GM12878 (cell line): Measurements from ENCODE around the gene SLC28A1. TPM values are rescaled to one million over a fixed set of nuclear protein-coding genes. Genes with fewer than 3 reads are reported as not detected.

Experiments
- ATAC-seq: fragments of 200-7000 bp; cut with Tn5 transposase; 3 replicates; pipeline ENCODE4 v1.9.1; 2020; ENCODE audit warnings: mild to moderate bottlenecking, moderate library complexity
- BruUV-seq: library from RNA; stranded (reverse); fragments of 400-500 nt; replicated peaks from 2 replicates; lab custom pipeline; 2021; lab: Mats Ljungman, UMichigan
- CTCF ChIA-PET: fragments of 300-600 bp; sonication (Branson Sonifier 250); formaldehyde crosslinking; extraction: SDS; loops from one replicate; lab custom pipeline; 2021; ENCODE audit warnings: inconsistent platforms; lab: Yijun Ruan, JAX
- POLR2A ChIA-PET: fragments of 350-600 bp; formaldehyde crosslinking; extraction: SDS; loops from one replicate; lab custom pipeline; 2021; ENCODE audit warnings: inconsistent platforms; lab: Charles Lee
- RAD21 ChIA-PET: fragments of 300-600 bp; sonication (Branson Sonifier 250); formaldehyde crosslinking; loops from one replicate; lab custom pipeline; 2023; ENCODE audit warnings: antibody characterized with exemption; ENCODE audit not compliant: unreplicated experiment; lab: Charles Lee
- SMC1A ChIA-PET: fragments of 300-600 bp; sonication (Branson Sonifier 250); formaldehyde crosslinking; loops from one replicate; lab custom pipeline; 2023; ENCODE audit not compliant: unreplicated experiment, uncharacterized antibody; lab: Charles Lee
- DNase-seq: peaks from one replicate; pipeline ENCODE4 v3.0.0-alpha.2; 2011; ENCODE audit warnings: low read depth, low spot score
- FAIRE-seq: peaks from 3 replicates; lab custom pipeline; 2011; peaks lifted over from hg19 to GRCh38; lab: Jason Lieb, UNC
- H2AFZ ChIP-seq: 2 replicates; pipeline ENCODE4 v1.6.0; 2011; ENCODE audit warnings: low read depth, low read length, control low read depth; ENCODE audit not compliant: control insufficient read depth
- H3K27ac ChIP-seq: 2 replicates; pipeline ENCODE4 v1.5.1; 2011; ENCODE audit warnings: control low read depth; ENCODE audit not compliant: control insufficient read depth, insufficient read depth
- H3K27me3 ChIP-seq, 2 experiments: replicated peaks in 1 of 2; 2 replicates each; pipeline versions ENCODE4 v1.6.0 to v1.6.1; 2011; ENCODE audit warnings: low read length in 1 of 2; ENCODE audit not compliant: control insufficient read depth in 2 of 2, insufficient read depth in 2 of 2
- H3K36me3 ChIP-seq, 2 experiments: 2 replicates each; pipeline ENCODE4 v1.5.1; 2011; ENCODE audit warnings: low read length in 1 of 2; ENCODE audit not compliant: control insufficient read depth in 2 of 2, insufficient read depth in 2 of 2
- H3K4me1 ChIP-seq: 2 replicates; pipeline ENCODE4 v1.6.1; 2011; ENCODE audit warnings: mild to moderate bottlenecking, low read length, moderate library complexity, mixed read lengths; ENCODE audit not compliant: control insufficient read depth, insufficient read depth
- H3K4me2 ChIP-seq: 2 replicates; pipeline ENCODE4 v1.6.0; 2011; ENCODE audit warnings: control low read depth; ENCODE audit not compliant: control insufficient read depth, insufficient read depth
- H3K4me3 ChIP-seq: fragments of 200-600 bp; sonication (generic); 2 replicates; pipeline ENCODE4 v1.5.1; 2016
- H3K79me2 ChIP-seq: 2 replicates; pipeline ENCODE4 v1.6.0; 2011; ENCODE audit warnings: low read length; ENCODE audit not compliant: control insufficient read depth, insufficient read depth
- H3K9ac ChIP-seq: 2 replicates; pipeline ENCODE4 v1.8.0; 2011; ENCODE audit warnings: low read length, control low read depth, mixed read lengths; ENCODE audit not compliant: control insufficient read depth, insufficient read depth
- H3K9me3 ChIP-seq: replicated peaks from 3 replicates; pipeline ENCODE4 v1.5.1; 2011; ENCODE audit warnings: mild to moderate bottlenecking, low read length; ENCODE audit not compliant: control insufficient read depth, insufficient read depth
- H4K20me1 ChIP-seq: 2 replicates; pipeline ENCODE4 v1.6.0; 2011; ENCODE audit not compliant: control insufficient read depth, insufficient read depth
- ATF2 ChIP-seq: IDR thresholded peaks from 2 replicates; pipeline ENCODE4 v1.6.1; 2012; ENCODE audit warnings: low read length, inconsistent platforms
- CBX3 ChIP-seq: fragments of 200-600 bp; sonication (generic); IDR thresholded peaks from 2 replicates; pipeline ENCODE4 v1.6.1; 2016; ENCODE audit warnings: low read depth, borderline replicate concordance
- E2F8 ChIP-seq: fragments of 450-650 bp; IDR thresholded peaks from 2 replicates; pipeline ENCODE4 v1.6.1; 2018; ENCODE audit warnings: mild to moderate bottlenecking, low read depth, moderate library complexity; ENCODE audit not compliant: partially characterized antibody
- ETV6 ChIP-seq, 2 experiments: fragments of 450-650 bp in 1 of 2; IDR thresholded peaks in 1 of 2; conservative IDR thresholded peaks in 1 of 2; 2 replicates each; pipeline ENCODE4 v1.6.1; 2014; ENCODE audit warnings: antibody characterized with exemption in 1 of 2, borderline replicate concordance in 1 of 2, low read depth in 1 of 2, mild to moderate bottlenecking in 1 of 2, moderate library complexity in 1 of 2
- IRF4 ChIP-seq: IDR thresholded peaks from 2 replicates; pipeline ENCODE4 v1.6.1; 2011; ENCODE audit warnings: low read depth, low read length
- KDM1A ChIP-seq: fragments of 200-600 bp; sonication (generic); IDR thresholded peaks from 2 replicates; pipeline ENCODE4 v1.6.1; 2016; ENCODE audit warnings: borderline replicate concordance
- MTA2 ChIP-seq: fragments of 450-650 bp; IDR thresholded peaks from 2 replicates; pipeline ENCODE4 v1.6.1; 2016; ENCODE audit warnings: low read depth, mild to moderate bottlenecking, moderate library complexity
- NR2C1 ChIP-seq: fragments of 450-650 bp; IDR thresholded peaks from 2 replicates; pipeline ENCODE4 v1.6.1; 2017; ENCODE audit warnings: antibody characterized with exemption, mild to moderate bottlenecking, moderate library complexity
- SPI1 ChIP-seq: IDR thresholded peaks from 2 replicates; pipeline ENCODE4 v1.6.1; 2011; ENCODE audit warnings: low read depth, mild to moderate bottlenecking, low read length, moderate library complexity, borderline replicate concordance; ENCODE audit not compliant: insufficient read depth
- TAF1 ChIP-seq: IDR thresholded peaks from 2 replicates; pipeline ENCODE4 v1.6.1; 2011; ENCODE audit warnings: mild to moderate bottlenecking, low read depth, low read length, borderline replicate concordance
- WRNIP1 ChIP-seq: IDR thresholded peaks from 2 replicates; pipeline ENCODE4 v1.6.1; 2011; ENCODE audit warnings: low read depth, low read length, improper control_type of control experiment, borderline replicate concordance
- ZNF24 ChIP-seq: fragments of 450-650 bp; IDR thresholded peaks from 2 replicates; pipeline ENCODE4 v1.6.1; 2017; ENCODE audit warnings: antibody characterized with exemption, mild to moderate bottlenecking
- ZZZ3 ChIP-seq: IDR thresholded peaks from 2 replicates; pipeline ENCODE4 v1.6.1; 2011; ENCODE audit warnings: low read depth; ENCODE audit not compliant: control insufficient read depth, insufficient read length
- WGBS: methylation state at CpG from one replicate; pipeline ENCODE4 v1.1.6; 2016; ENCODE audit warnings: low lambda C conversion rate; ENCODE audit not compliant: insufficient replicate concordance, insufficient coverage; ENCODE audit errors: missing lambda C conversion rate; 5-methylcytosine and 5-hydroxymethylcytosine counted together
- in situ Hi-C: fragments of 300-500 bp; cut with MboI; formaldehyde crosslinking; loops from 9 replicates; pipeline ENCODE4 v1.14.3; 2018; ENCODE audit warnings: mixed read lengths
- intact Hi-C: fragments of 100-400 bp; cut with micrococcal nuclease; formaldehyde crosslinking; loops from one replicate; pipeline ENCODE4 v1.14.2; 2022; ENCODE audit not compliant: unreplicated experiment
- polyA plus RNA-seq, 11 experiments: library from polyadenylated mRNA; depleted of rRNA in 4 of 11; unstranded in 6 of 11; stranded (reverse) in 5 of 11; fragments of >200 nt; fragmentation: Nextera tagmentation in 4 of 11; fragmentation: Illumina TruSeq in 1 of 11; extraction: Ambion mirVana in 4 of 11; extraction: Trizol in 1 of 11; gene quantifications; 1 replicate in 1 of 11; 2 replicates in 10 of 11; pipeline versions ENCODE4 v1.2.1 to v1.2.3, GENCODE V29; 2011 to 2016; ENCODE audit warnings: inconsistent platforms in 2 of 11, missing spikeins in 2 of 11, low read depth in 1 of 11
- total RNA-seq, 4 experiments: library from RNA; depleted of rRNA in 3 of 4; stranded (reverse); fragments of >200 nt in 3 of 4; fragmentation: Illumina TruSeq in 1 of 4; extraction: Trizol in 1 of 4; gene quantifications; 2 replicates each; pipeline versions ENCODE4 v1.2.1 to v1.2.3, GENCODE V29; 2013 to 2021

The SLC28A1 gene
- total and polyA plus RNA-seq, 10 of the 15 experiments (the other 5 are each of a cell fraction or from before 2014, with no cell fraction given), result not detected

- TF ChIP-seq IRF4 (no peak), KDM1A (no peak), ZNF24 (no peak), ZZZ3 (no peak), E2F8 (no peak), MTA2 (no peak), NR2C1 (no peak), WRNIP1 (no peak), ETV6 (conservative IDR thresholded peaks at IDR 0.05 in 1 of 2, IDR thresholded peaks at IDR 0.05 in 1 of 2; ENCODE audit: borderline replicate concordance in 1 of 2, low read depth in 1 of 2) (no peak), CBX3 (no peak), TAF1 (no peak), SPI1 (no peak), ATF2 (no peak)
- WGBS, result 17% methylated on average over 5 of the region's 5 CpGs
- Histone ChIP-seq H3K4me2 (no peak overlapping the region), H3K27me3 (peaks cover 2 to 7% of the 10 kb centered on the region in 2 experiments; a peak in 3 of 4 replicates), H3K36me3 (no peaks in the 10 kb centered on the region), H4K20me1 (no peaks in the 10 kb centered on the region), H3K4me3 (no peak overlapping the region), H3K79me2 (no peaks in the 10 kb centered on the region), H3K27ac (no peak overlapping the region), H3K4me1 (no peaks in the 10 kb centered on the region), H3K9me3 (no peaks in the 10 kb centered on the region), H2AFZ (no peak overlapping the region), H3K9ac (no peak overlapping the region)
- POLR2A ChIA-PET, result no interaction called here
- ATAC-seq (no peak), DNase-seq (no peak), FAIRE-seq (no peak)
- in situ Hi-C loops (no loop called here), intact Hi-C loops (no loop called here)
- no TSS peak for BruUV-seq
- RAD21 ChIA-PET, result no interaction called here
- CTCF ChIA-PET, result interaction anchor here (1.0 to 3.4 kb wide), 3 partner anchors 10 to 30 kb away, joined by 3 to 18 read pairs (median 3); no protein-coding TSS in a partner anchor
- SMC1A ChIA-PET, result interaction anchor here (1.2 to 2.9 kb wide), 3 partner anchors 8 to 92 kb away, joined by 3 to 7 read pairs (median 5); no protein-coding TSS in a partner anchor
These were observed 48.7 kb upstream of the SLC28A1 start for GRCh38 chr15:84835661-84836337.
